Caco-2 (cell line): ENCODE results near the gene CDKAL1. TPM values are rescaled to one million over a fixed set of nuclear protein-coding genes. Genes with fewer than 3 reads are reported as not detected.

Experiments
- BruUV-seq: library from RNA; stranded (reverse); fragments of 400-500 nt; replicated peaks from 2 replicates; lab custom pipeline; 2021; lab: Mats Ljungman, UMichigan
- CTCF ChIA-PET: fragments of 300-600 bp; sonication (Branson Sonifier 250); formaldehyde crosslinking; loops from one replicate; lab custom pipeline; 2022; ENCODE audit warnings: antibody characterized with exemption; lab: Charles Lee
- POLR2A ChIA-PET: fragments of 300-600 bp; sonication (Branson Sonifier 250); formaldehyde crosslinking; loops from one replicate; lab custom pipeline; 2022; ENCODE audit warnings: antibody characterized with exemption; lab: Charles Lee
- DNase-seq, 2 experiments: peaks; one replicate each; pipeline versions ENCODE4 v3.0.0 to v3.0.0-alpha.2; 2020 to 2022
- H3K27me3 ChIP-seq: replicated peaks from 2 replicates; pipeline ENCODE4 v1.6.0; 2011; ENCODE audit warnings: low read length; ENCODE audit not compliant: control insufficient read depth, insufficient read depth
- H3K36me3 ChIP-seq: 2 replicates; pipeline ENCODE4 v1.5.1; 2011; ENCODE audit warnings: low read length; ENCODE audit not compliant: control insufficient read depth, insufficient read depth
- H3K4me1 ChIP-seq: fragments of 250-450 bp; sonication (Bioruptor Pico); 2 replicates; pipeline ENCODE4 v1.5.1; 2020; ENCODE audit warnings: mild to moderate bottlenecking
- H3K4me3 ChIP-seq: 2 replicates; pipeline ENCODE4 v1.5.1; 2011; ENCODE audit warnings: low read depth, mild to moderate bottlenecking, control low read depth, low read length
- H3K9me3 ChIP-seq: fragments of 250-450 bp; sonication (Bioruptor Pico); 2 replicates; pipeline ENCODE4 v1.5.1; 2020; ENCODE audit warnings: mild to moderate bottlenecking, moderate library complexity
- H3K27ac Mint-ChIP-seq: one replicate; pipeline ENCODE4 v1.8.0; 2022; ENCODE audit warnings: mixed read lengths; ENCODE audit not compliant: unreplicated experiment
- H3K27me3 Mint-ChIP-seq: one replicate; pipeline ENCODE4 v1.8.0; 2022; ENCODE audit warnings: mixed read lengths; ENCODE audit not compliant: insufficient read depth, unreplicated experiment
- H3K36me3 Mint-ChIP-seq: one replicate; pipeline ENCODE4 v1.8.0; 2022; ENCODE audit warnings: mild to moderate bottlenecking, mixed read lengths; ENCODE audit not compliant: insufficient read depth, unreplicated experiment
- H3K4me1 Mint-ChIP-seq: one replicate; pipeline ENCODE4 v1.8.0; 2022; ENCODE audit warnings: low read depth, mixed read lengths; ENCODE audit not compliant: unreplicated experiment
- H3K4me3 Mint-ChIP-seq: one replicate; pipeline ENCODE4 v1.8.0; 2022; ENCODE audit warnings: mild to moderate bottlenecking, moderate library complexity, mixed read lengths; ENCODE audit not compliant: unreplicated experiment
- H3K9me3 Mint-ChIP-seq: one replicate; pipeline ENCODE4 v1.8.0; 2022; ENCODE audit warnings: mixed read lengths; ENCODE audit not compliant: unreplicated experiment
- intact Hi-C: fragments of 100-400 bp; cut with micrococcal nuclease; formaldehyde crosslinking; loops from one replicate; pipeline ENCODE4 v1.10.0; 2022; ENCODE audit not compliant: unreplicated experiment
- total RNA-seq: library from RNA; stranded (reverse); gene quantifications from 2 replicates; pipeline ENCODE4 v1.2.3, GENCODE V29; 2022
- TF ChIP-seq, protein P1 (sequence below), 2 experiments: fragments of 200-600 bp in 1 of 2; IDR thresholded peaks; 1 replicate in 1 of 2; 2 replicates in 1 of 2; pipeline versions ENCODE4 v1.5.1 to v1.8.0; 2011 to 2022; ENCODE audit warnings: antibody characterized with exemption in 1 of 2, control low read depth in 1 of 2, inconsistent platforms in 1 of 2, low read depth in 1 of 2, low read length in 1 of 2, mild to moderate bottlenecking in 1 of 2, moderate library complexity in 1 of 2; ENCODE audit not compliant: insufficient read depth in 1 of 2, severe bottlenecking in 1 of 2, unreplicated experiment in 1 of 2

Gene CDKAL1
- total RNA-seq, 1 experiment from 2014 or later, result 18.7 TPM

DNA sequence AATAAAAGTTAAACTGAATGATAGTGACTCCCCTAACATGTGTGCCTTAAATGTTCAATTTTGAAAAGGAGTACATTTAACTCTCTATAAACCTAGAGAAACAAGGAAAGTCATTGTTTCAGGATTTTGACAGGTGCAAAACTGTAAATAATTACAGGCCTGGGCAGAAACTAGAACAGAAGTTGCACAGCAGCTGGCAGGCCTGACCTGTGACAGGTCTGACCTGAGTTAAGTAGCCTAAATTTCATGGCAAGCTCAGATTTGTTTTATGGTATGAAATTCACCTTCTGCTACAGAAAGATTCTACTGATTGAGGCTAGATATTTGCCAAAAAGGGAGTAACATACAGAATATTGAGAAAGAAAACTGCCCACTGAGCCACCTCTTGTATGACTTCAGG is 166.1 kb downstream of the CDKAL1 start:
- Mint-ChIP-seq H3K27ac (no peak overlapping the region), H3K4me3 (no peak overlapping the region), H3K27me3 (no peaks in the 10 kb centered on the region), H3K4me1 (peaks cover 13% of the 10 kb centered on the region), H3K9me3 (no peaks in the 10 kb centered on the region), H3K36me3 (no peaks in the 10 kb centered on the region)
- TF ChIP-seq, protein P1, sequence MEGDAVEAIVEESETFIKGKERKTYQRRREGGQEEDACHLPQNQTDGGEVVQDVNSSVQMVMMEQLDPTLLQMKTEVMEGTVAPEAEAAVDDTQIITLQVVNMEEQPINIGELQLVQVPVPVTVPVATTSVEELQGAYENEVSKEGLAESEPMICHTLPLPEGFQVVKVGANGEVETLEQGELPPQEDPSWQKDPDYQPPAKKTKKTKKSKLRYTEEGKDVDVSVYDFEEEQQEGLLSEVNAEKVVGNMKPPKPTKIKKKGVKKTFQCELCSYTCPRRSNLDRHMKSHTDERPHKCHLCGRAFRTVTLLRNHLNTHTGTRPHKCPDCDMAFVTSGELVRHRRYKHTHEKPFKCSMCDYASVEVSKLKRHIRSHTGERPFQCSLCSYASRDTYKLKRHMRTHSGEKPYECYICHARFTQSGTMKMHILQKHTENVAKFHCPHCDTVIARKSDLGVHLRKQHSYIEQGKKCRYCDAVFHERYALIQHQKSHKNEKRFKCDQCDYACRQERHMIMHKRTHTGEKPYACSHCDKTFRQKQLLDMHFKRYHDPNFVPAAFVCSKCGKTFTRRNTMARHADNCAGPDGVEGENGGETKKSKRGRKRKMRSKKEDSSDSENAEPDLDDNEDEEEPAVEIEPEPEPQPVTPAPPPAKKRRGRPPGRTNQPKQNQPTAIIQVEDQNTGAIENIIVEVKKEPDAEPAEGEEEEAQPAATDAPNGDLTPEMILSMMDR (IDR thresholded peaks at IDR 0.05; ENCODE audit: insufficient read depth in 1 of 2, low read depth in 1 of 2, low read length in 1 of 2, severe bottlenecking in 1 of 2, unreplicated experiment in 1 of 2), result no peak
- Histone ChIP-seq H3K27me3 (no peaks in the 10 kb centered on the region), H3K4me3 (no peak overlapping the region), H3K36me3 (no peaks in the 10 kb centered on the region; the same call in 1 of the 2 replicates), H3K9me3 (no peaks in the 10 kb centered on the region), H3K4me1 (peaks cover 8% of the 10 kb centered on the region; the same call in 1 of the 2 replicates)
- ChIA-PET CTCF (no interaction called here), POLR2A (no interaction called here)
- intact Hi-C loops, result no loop called here
- no peak for DNase-seq
- no TSS peak for BruUV-seq

DNA sequence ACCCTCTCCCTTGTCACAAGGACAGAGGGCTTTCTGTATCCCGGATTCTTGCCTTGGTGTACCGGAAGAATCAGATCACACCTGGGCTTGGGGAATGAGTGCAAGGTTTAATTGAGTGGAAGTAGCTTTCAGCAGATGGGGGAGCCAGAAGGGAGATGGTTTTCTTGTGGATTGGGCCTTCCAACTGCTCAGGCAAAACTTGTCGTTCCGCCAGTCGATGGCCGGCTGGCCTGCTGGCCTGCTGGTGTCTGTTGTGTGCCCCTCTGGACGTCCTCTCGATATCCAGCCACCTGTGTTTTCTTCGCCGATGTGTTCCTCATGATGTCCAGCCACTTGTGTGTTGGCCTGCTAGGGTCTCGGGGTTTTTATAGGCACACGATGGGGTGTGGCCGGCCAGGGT is 168.1 kb downstream of the CDKAL1 start:
- H3K36me3 Mint-ChIP-seq, result no peaks in the 10 kb centered on the region
- TF ChIP-seq, protein P1 (IDR thresholded peaks at IDR 0.05; ENCODE audit: insufficient read depth in 1 of 2, low read depth in 1 of 2, low read length in 1 of 2, severe bottlenecking in 1 of 2, unreplicated experiment in 1 of 2), result no peak
- H3K4me3 Mint-ChIP-seq, result no peak overlapping the region
- Histone ChIP-seq H3K36me3 (no peaks in the 10 kb centered on the region; the same call in 1 of the 2 replicates), H3K4me3 (no peak overlapping the region), H3K27me3 (no peaks in the 10 kb centered on the region), H3K9me3 (no peaks in the 10 kb centered on the region), H3K4me1 (peaks cover 13% of the 10 kb centered on the region)
- ChIA-PET CTCF (no interaction called here), POLR2A (no interaction called here)
- no peaks in the 10 kb centered on the region for H3K9me3 Mint-ChIP-seq
- H3K27me3 Mint-ChIP-seq, result no peaks in the 10 kb centered on the region
- BruUV-seq, result no TSS peak
- DNase-seq, result no peak
- no peak overlapping the region for H3K27ac Mint-ChIP-seq
- H3K4me1 Mint-ChIP-seq, result peaks cover 13% of the 10 kb centered on the region
- intact Hi-C loops, result no loop called here

DNA sequence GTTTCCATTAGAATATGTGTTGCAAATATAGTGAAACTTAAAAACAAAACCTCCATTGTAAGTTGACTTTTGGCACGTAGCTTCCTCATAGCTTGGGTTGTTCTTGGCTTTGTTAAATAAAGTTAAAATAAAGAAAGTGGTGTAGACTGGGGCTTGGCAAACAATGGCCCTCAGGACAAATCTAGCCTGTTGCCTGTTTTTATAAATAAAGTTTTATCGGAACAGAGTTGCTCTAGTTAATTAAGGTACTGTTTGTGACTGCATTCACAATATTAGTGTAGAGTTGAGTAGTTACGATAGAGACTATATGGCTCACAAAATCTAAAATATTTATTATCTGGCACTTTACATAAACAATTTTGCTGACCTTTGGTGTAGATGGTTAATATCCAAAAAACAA is 168.8 kb downstream of the CDKAL1 start:
- H3K4me3 Mint-ChIP-seq, result no peak overlapping the region
- no peak for DNase-seq
- TF ChIP-seq, protein P1 (IDR thresholded peaks at IDR 0.05; ENCODE audit: insufficient read depth in 1 of 2, low read depth in 1 of 2, low read length in 1 of 2, severe bottlenecking in 1 of 2, unreplicated experiment in 1 of 2), result no peak
- intact Hi-C loops, result no loop called here
- no peaks in the 10 kb centered on the region for H3K27me3 ChIP-seq
- no peaks in the 10 kb centered on the region for H3K36me3 Mint-ChIP-seq
- no peaks in the 10 kb centered on the region for H3K9me3 Mint-ChIP-seq
- H3K4me1 Mint-ChIP-seq, result peaks cover 13% of the 10 kb centered on the region
- POLR2A ChIA-PET, result no interaction called here
- H3K4me3 ChIP-seq, result no peak overlapping the region
- H3K27me3 Mint-ChIP-seq, result no peaks in the 10 kb centered on the region
- no peaks in the 10 kb centered on the region; the same call in 1 of the 2 replicates for H3K36me3 ChIP-seq
- H3K9me3 ChIP-seq, result no peaks in the 10 kb centered on the region
- CTCF ChIA-PET, result no interaction called here
- peaks cover 20% of the 10 kb centered on the region for H3K4me1 ChIP-seq
- no peak overlapping the region for H3K27ac Mint-ChIP-seq
- BruUV-seq, result no TSS peak
